GM18867 (cell line): ENCODE data around the gene VDAC2.

Source experiments
- ATAC-seq: cut with Tn5 transposase; IDR thresholded peaks from one replicate; pipeline ENCODE4 v1.9.1; 2021; ENCODE audit warnings: mild to moderate bottlenecking, moderate library complexity; ENCODE audit not compliant: unreplicated experiment

VDAC2 gene

GRCh38 chr10:75246506-75246905 is 35.9 kb downstream of the VDAC2 start:
- ATAC-seq, result no peak

- ATAC-seq, result no peak
Measured at GRCh38 chr10:75247797-75248196, 37.2 kb downstream of the VDAC2 start.

GRCh38 chr10:75250934-75251333 is 40.3 kb downstream of the VDAC2 start:
- ATAC-seq, result no peak

GRCh38 chr10:75253281-75254220 is 43.0 kb downstream of the VDAC2 start:
- ATAC-seq, result no peak

GRCh38 chr10:75254739-75255138 is 44.1 kb downstream of the VDAC2 start:
- no peak for ATAC-seq

GRCh38 chr10:75260990-75261389 is 50.4 kb downstream of the VDAC2 start:
- no peak for ATAC-seq

- ATAC-seq, result no peak
Measured at GRCh38 chr10:75261813-75262705, 51.5 kb downstream of the VDAC2 start.

GRCh38 chr10:75263806-75264205 is 53.2 kb downstream of the VDAC2 start:
- no peak for ATAC-seq

- ATAC-seq, result no peak
Measured at GRCh38 chr10:75265856-75266255, 55.3 kb downstream of the VDAC2 start.

- no peak for ATAC-seq
Measured at GRCh38 chr10:75266945-75267344, 56.3 kb downstream of the VDAC2 start.

GRCh38 chr10:75269605-75270004 is 59.0 kb downstream of the VDAC2 start:
- no peak for ATAC-seq

GRCh38 chr10:75272094-75272493 is 61.5 kb downstream of the VDAC2 start:
- no peak for ATAC-seq

GRCh38 chr10:75272896-75273295 is 62.3 kb downstream of the VDAC2 start:
- ATAC-seq, result no peak

- ATAC-seq, result no peak
Measured at GRCh38 chr10:75276069-75276872, 65.7 kb downstream of the VDAC2 start.

GRCh38 chr10:75280236-75280635 is 69.6 kb downstream of the VDAC2 start:
- no peak for ATAC-seq
